HFF-Myc (cell line): Measurements from ENCODE around the gene ZNF273.

Experiments used
- DNase-seq: peaks from one replicate; pipeline ENCODE4 v3.0.0-alpha.2; 2011; ENCODE audit warnings: low read depth; ENCODE audit errors: extremely low read depth
- H3K4me3 ChIP-seq: replicated peaks from 2 replicates; pipeline ENCODE4 v1.5.1; 2011; ENCODE audit warnings: low read depth, mild to moderate bottlenecking, control low read depth, low read length
- CTCF ChIP-seq: IDR thresholded peaks from 2 replicates; pipeline ENCODE4 v1.5.1; 2012; ENCODE audit warnings: mild to moderate bottlenecking, low read depth, low read length, control low read depth; ENCODE audit errors: missing control alignments

The ZNF273 gene

GRCh38 chr7:64868499-64868898, 34.6 kb upstream of the ZNF273 start:
- no peak for DNase-seq
- H3K4me3 ChIP-seq: no peak overlapping the region
- no peak for TF ChIP-seq CTCF

- DNase-seq: no peak
Measured at GRCh38 chr7:64869121-64869725, 33.9 kb upstream of the ZNF273 start.

GRCh38 chr7:64869912-64870562, 33.0 kb upstream of the ZNF273 start:
- DNase-seq: no peak
- TF ChIP-seq CTCF: no peak
- H3K4me3 ChIP-seq: no peak overlapping the region

More at GRCh38 chr7:64869121-64869725, 33.9 kb upstream of the ZNF273 start:
- no peak for TF ChIP-seq CTCF
- no peak overlapping the region for H3K4me3 ChIP-seq

GRCh38 chr7:64870656-64871055, 32.4 kb upstream of the ZNF273 start:
- no peak for TF ChIP-seq CTCF
- no peak overlapping the region for H3K4me3 ChIP-seq
- no peak for DNase-seq

GRCh38 chr7:64871761-64872160, 31.3 kb upstream of the ZNF273 start:
- no peak for TF ChIP-seq CTCF
- no peak for DNase-seq
- H3K4me3 ChIP-seq: no peak overlapping the region

GRCh38 chr7:64872351-64873154, 30.5 kb upstream of the ZNF273 start:
- H3K4me3 ChIP-seq: no peak overlapping the region
- DNase-seq: no peak
- no peak for TF ChIP-seq CTCF
